ENCODE data around the gene SOX1. TPM values are rescaled to one million over a fixed set of nuclear protein-coding genes. Genes with fewer than 3 reads are reported as not detected.
A peak's percentile ranks its signal among the peaks of the same experiment; 100 is the strongest.

The SOX1 gene
- not detected for total RNA-seq

GRCh38 chr13:112067116-112067741, at the start of gene SOX1:
Gene SOX1 (plus strand): TSS chr13:112067149. CDS start chr13:112067659, 510 bp downstream.
- peaks cover 14% of the 10 kb centered on the region for H3K4me1 Mint-ChIP-seq
- no peak within 1 kb of the TSS for H3K27ac Mint-ChIP-seq
- DNase-seq, result no peak
- peak within 1 kb of the TSS; percentile 10 for H3K4me3 Mint-ChIP-seq
- peaks cover 19% of the 10 kb centered on the region for H3K9me3 Mint-ChIP-seq
- H3K36me3 Mint-ChIP-seq, result peaks cover 24% of the 10 kb centered on the region
- H3K27me3 Mint-ChIP-seq, result peaks cover 87% of the 10 kb centered on the region

- Mint-ChIP-seq H3K4me1 (no peaks in the 10 kb centered on the region), H3K27ac (no peak overlapping the region), H3K4me3 (no peak overlapping the region), H3K9me3 (no peaks in the 10 kb centered on the region), H3K27me3 (peaks cover 18% of the 10 kb centered on the region), H3K36me3 (no peaks in the 10 kb centered on the region)
- no peak for DNase-seq
Measured at GRCh38 chr13:112024577-112024976, 42.4 kb upstream of the SOX1 start.

- Mint-ChIP-seq H3K4me3 (no peak overlapping the region), H3K27me3 (peaks cover 15% of the 10 kb centered on the region), H3K4me1 (no peaks in the 10 kb centered on the region), H3K9me3 (no peaks in the 10 kb centered on the region), H3K27ac (no peak overlapping the region), H3K36me3 (no peaks in the 10 kb centered on the region)
- no peak for DNase-seq
Measured at GRCh38 chr13:112027250-112027649, 39.7 kb upstream of the SOX1 start.

GRCh38 chr13:112028481-112028880, 38.5 kb upstream of the SOX1 start:
- H3K9me3 Mint-ChIP-seq, result no peaks in the 10 kb centered on the region
- H3K36me3 Mint-ChIP-seq, result no peaks in the 10 kb centered on the region
- peaks cover 15% of the 10 kb centered on the region for H3K27me3 Mint-ChIP-seq
- no peaks in the 10 kb centered on the region for H3K4me1 Mint-ChIP-seq
- no peak overlapping the region for H3K27ac Mint-ChIP-seq
- no peak overlapping the region for H3K4me3 Mint-ChIP-seq
- DNase-seq, result no peak

- H3K4me1 Mint-ChIP-seq, result no peaks in the 10 kb centered on the region
- no peak overlapping the region for H3K27ac Mint-ChIP-seq
- H3K27me3 Mint-ChIP-seq, result peaks cover 15% of the 10 kb centered on the region
- DNase-seq, result no peak
- H3K4me3 Mint-ChIP-seq, result no peak overlapping the region
- H3K9me3 Mint-ChIP-seq, result no peaks in the 10 kb centered on the region
- H3K36me3 Mint-ChIP-seq, result no peaks in the 10 kb centered on the region
Measured at GRCh38 chr13:112029143-112029542, 37.8 kb upstream of the SOX1 start.

- no peaks in the 10 kb centered on the region for H3K9me3 Mint-ChIP-seq
- H3K4me1 Mint-ChIP-seq, result no peaks in the 10 kb centered on the region
- H3K27me3 Mint-ChIP-seq, result peaks cover 2% of the 10 kb centered on the region
- DNase-seq, result no peak
- H3K4me3 Mint-ChIP-seq, result no peak overlapping the region
- no peaks in the 10 kb centered on the region for H3K36me3 Mint-ChIP-seq
- no peak overlapping the region for H3K27ac Mint-ChIP-seq
Measured at GRCh38 chr13:112032186-112032993, 34.6 kb upstream of the SOX1 start.

GRCh38 chr13:112034231-112034630, 32.7 kb upstream of the SOX1 start:
- no peaks in the 10 kb centered on the region for H3K9me3 Mint-ChIP-seq
- H3K27me3 Mint-ChIP-seq, result no peaks in the 10 kb centered on the region
- no peak overlapping the region for H3K27ac Mint-ChIP-seq
- H3K36me3 Mint-ChIP-seq, result no peaks in the 10 kb centered on the region
- no peak overlapping the region for H3K4me3 Mint-ChIP-seq
- no peaks in the 10 kb centered on the region for H3K4me1 Mint-ChIP-seq
- no peak for DNase-seq

GRCh38 chr13:112034846-112035245, 32.1 kb upstream of the SOX1 start:
- no peak overlapping the region for H3K27ac Mint-ChIP-seq
- DNase-seq, result no peak
- H3K9me3 Mint-ChIP-seq, result no peaks in the 10 kb centered on the region
- no peaks in the 10 kb centered on the region for H3K36me3 Mint-ChIP-seq
- no peaks in the 10 kb centered on the region for H3K27me3 Mint-ChIP-seq
- H3K4me3 Mint-ChIP-seq, result no peak overlapping the region
- no peaks in the 10 kb centered on the region for H3K4me1 Mint-ChIP-seq

GRCh38 chr13:112042496-112042895, 24.5 kb upstream of the SOX1 start:
- Mint-ChIP-seq H3K36me3 (no peaks in the 10 kb centered on the region), H3K4me3 (no peak overlapping the region), H3K27me3 (peaks cover 26% of the 10 kb centered on the region), H3K27ac (no peak overlapping the region), H3K9me3 (peaks cover 22% of the 10 kb centered on the region), H3K4me1 (no peaks in the 10 kb centered on the region)
- DNase-seq, result no peak

GRCh38 chr13:112052213-112052612, 14.7 kb upstream of the SOX1 start:
- H3K9me3 Mint-ChIP-seq, result peaks cover 15% of the 10 kb centered on the region
- no peaks in the 10 kb centered on the region for H3K4me1 Mint-ChIP-seq
- no peaks in the 10 kb centered on the region for H3K36me3 Mint-ChIP-seq
- H3K4me3 Mint-ChIP-seq, result no peak overlapping the region
- DNase-seq, result no peak
- peaks cover 90% of the 10 kb centered on the region for H3K27me3 Mint-ChIP-seq
- H3K27ac Mint-ChIP-seq, result no peak overlapping the region

- Mint-ChIP-seq H3K36me3 (no peaks in the 10 kb centered on the region), H3K27ac (no peak overlapping the region), H3K27me3 (peaks cover 90% of the 10 kb centered on the region), H3K4me3 (no peak overlapping the region), H3K9me3 (peaks cover 6% of the 10 kb centered on the region), H3K4me1 (no peaks in the 10 kb centered on the region)
- DNase-seq, result no peak
Measured at GRCh38 chr13:112053167-112053743, 13.7 kb upstream of the SOX1 start.

- DNase-seq, result no peak
- peaks cover 6% of the 10 kb centered on the region for H3K9me3 Mint-ChIP-seq
- H3K4me1 Mint-ChIP-seq, result no peaks in the 10 kb centered on the region
- H3K27ac Mint-ChIP-seq, result no peak overlapping the region
- no peaks in the 10 kb centered on the region for H3K36me3 Mint-ChIP-seq
- peaks cover 91% of the 10 kb centered on the region for H3K27me3 Mint-ChIP-seq
- no peak overlapping the region for H3K4me3 Mint-ChIP-seq
Measured at GRCh38 chr13:112053744-112054615, 13.0 kb upstream of the SOX1 start.

GRCh38 chr13:112054616-112055015, 12.3 kb upstream of the SOX1 start:
- DNase-seq, result no peak
- Mint-ChIP-seq H3K9me3 (peaks cover 6% of the 10 kb centered on the region), H3K36me3 (no peaks in the 10 kb centered on the region), H3K4me1 (no peaks in the 10 kb centered on the region), H3K4me3 (no peak overlapping the region), H3K27ac (no peak overlapping the region), H3K27me3 (peaks cover 92% of the 10 kb centered on the region)

GRCh38 chr13:112055036-112055914, 11.7 kb upstream of the SOX1 start:
- peaks cover 92% of the 10 kb centered on the region for H3K27me3 Mint-ChIP-seq
- no peak overlapping the region for H3K27ac Mint-ChIP-seq

More at GRCh38 chr13:112055036-112055914, 11.7 kb upstream of the SOX1 start:
- no peaks in the 10 kb centered on the region for H3K4me1 Mint-ChIP-seq
- DNase-seq, result no peak
- peaks cover 6% of the 10 kb centered on the region for H3K9me3 Mint-ChIP-seq
- no peaks in the 10 kb centered on the region for H3K36me3 Mint-ChIP-seq
- H3K4me3 Mint-ChIP-seq, result no peak overlapping the region
